Loucy (cell line): ENCODE data around the gene CNOT8.
A peak's percentile ranks its signal among the peaks of the same experiment; 100 is the strongest.

ENCODE experiments used
- H2AFZ ChIP-seq: fragments of 200-600 bp; sonication (generic); 2 replicates; pipeline ENCODE4 v1.6.0; 2016; ENCODE audit warnings: antibody characterized with exemption, mild to moderate bottlenecking, low read length, moderate library complexity
- H3F3A ChIP-seq: fragments of 200-600 bp; 2 replicates; pipeline ENCODE4 v1.6.0; 2016; ENCODE audit warnings: antibody characterized with exemption, low read depth, mild to moderate bottlenecking
- H3K27me3 ChIP-seq: fragments of 200-600 bp; sonication (generic); 2 replicates; pipeline ENCODE4 v1.6.1; 2014; ENCODE audit warnings: low read length, mild to moderate bottlenecking; ENCODE audit not compliant: insufficient read depth, poor library complexity, severe bottlenecking
- H3K36me3 ChIP-seq: fragments of 200-600 bp; sonication (generic); 2 replicates; pipeline ENCODE4 v1.6.1; 2016; ENCODE audit warnings: low read length; ENCODE audit not compliant: insufficient read depth
- H3K4me1 ChIP-seq: fragments of 200-600 bp; sonication (generic); 2 replicates; pipeline ENCODE4 v1.5.1; 2014; ENCODE audit warnings: low read length, mild to moderate bottlenecking; ENCODE audit not compliant: insufficient read depth, poor library complexity, severe bottlenecking
- H3K4me2 ChIP-seq: fragments of 200-600 bp; sonication (generic); 2 replicates; pipeline ENCODE4 v1.6.0; 2014; ENCODE audit warnings: antibody characterized with exemption, low read length, low read depth, mild to moderate bottlenecking; ENCODE audit not compliant: poor library complexity, severe bottlenecking
- H3K4me3 ChIP-seq: fragments of 200-600 bp; sonication (generic); 2 replicates; pipeline ENCODE4 v1.5.1; 2014; ENCODE audit warnings: low read length, mild to moderate bottlenecking, mixed read lengths; ENCODE audit not compliant: poor library complexity, severe bottlenecking
- H3K79me2 ChIP-seq: fragments of 200-600 bp; sonication (generic); 2 replicates; pipeline ENCODE4 v1.6.1; 2014; ENCODE audit warnings: low read length; ENCODE audit not compliant: insufficient read depth
- H3K9ac ChIP-seq: fragments of 200-600 bp; sonication (generic); 2 replicates; pipeline ENCODE4 v1.6.0; 2014; ENCODE audit warnings: mild to moderate bottlenecking, low read depth, low read length, moderate library complexity; ENCODE audit not compliant: poor library complexity, severe bottlenecking
- H3K9me2 ChIP-seq: fragments of 200-600 bp; sonication (generic); replicated peaks from 2 replicates; pipeline ENCODE4 v1.6.1; 2016; ENCODE audit warnings: low read depth, low read length, mixed read lengths
- H3K9me3 ChIP-seq: fragments of 200-600 bp; sonication (generic); 2 replicates; pipeline ENCODE4 v1.6.1; 2014; ENCODE audit warnings: mild to moderate bottlenecking, antibody characterized with exemption, low read length, low read depth; ENCODE audit not compliant: insufficient read depth
- H4K20me1 ChIP-seq: fragments of 200-600 bp; sonication (generic); 2 replicates; pipeline ENCODE4 v1.6.0; 2014; ENCODE audit warnings: antibody characterized with exemption, low read length, mild to moderate bottlenecking; ENCODE audit not compliant: insufficient read depth, poor library complexity, severe bottlenecking
- CTCF ChIP-seq: fragments of 200-600 bp; sonication (generic); conservative IDR thresholded peaks from 2 replicates; pipeline ENCODE4 v1.5.1; 2014; ENCODE audit warnings: mild to moderate bottlenecking, antibody characterized with exemption, low read length
- EZH2phosphoT487 ChIP-seq: fragments of 200-600 bp; IDR thresholded peaks from 2 replicates; pipeline ENCODE4 v1.6.1; 2018; ENCODE audit warnings: antibody characterized with exemption, mild to moderate bottlenecking, moderate library complexity, borderline replicate concordance

The CNOT8 gene

GRCh38 chr5:154862766-154863165 lies 4.3 kb downstream of the CNOT8 start:
- H3F3A ChIP-seq, result no peaks in the 10 kb centered on the region

GRCh38 chr5:154863291-154864080 lies 5.1 kb downstream of the CNOT8 start:
- Histone ChIP-seq H3K4me1 (no peaks in the 10 kb centered on the region), H3K4me2 (peak overlapping the region; percentile 88), H3K9me3 (no peaks in the 10 kb centered on the region), H3K9ac (peak overlapping the region; percentile 32), H3K36me3 (peaks cover 22% of the 10 kb centered on the region; the same call in 1 of the 2 replicates), H4K20me1 (peaks cover 52% of the 10 kb centered on the region), H3K4me3 (peak overlapping the region; percentile 32), H3K27me3 (no peaks in the 10 kb centered on the region), H3K79me2 (peaks cover 71% of the 10 kb centered on the region), H2AFZ (no peak overlapping the region), H3K9me2 (no peaks in the 10 kb centered on the region), H3F3A (no peaks in the 10 kb centered on the region)
- TF ChIP-seq EZH2phosphoT487, result no peak
- TF ChIP-seq CTCF, result no peak

More at GRCh38 chr5:154862766-154863165, 4.3 kb downstream of the CNOT8 start:
- peak overlapping the region; percentile 32 for H3K9ac ChIP-seq
- H3K36me3 ChIP-seq, result peaks cover 22% of the 10 kb centered on the region; the same call in 1 of the 2 replicates
- no peaks in the 10 kb centered on the region for H3K9me2 ChIP-seq
- no peak overlapping the region for H2AFZ ChIP-seq
- TF ChIP-seq EZH2phosphoT487 (no peak), CTCF (no peak)
- peaks cover 71% of the 10 kb centered on the region for H3K79me2 ChIP-seq
- H3K4me2 ChIP-seq, result peak overlapping the region; percentile 88
- H3K9me3 ChIP-seq, result no peaks in the 10 kb centered on the region
- H3K4me1 ChIP-seq, result no peaks in the 10 kb centered on the region
- H3K27me3 ChIP-seq, result no peaks in the 10 kb centered on the region
- peaks cover 52% of the 10 kb centered on the region for H4K20me1 ChIP-seq
- H3K4me3 ChIP-seq, result peak overlapping the region; percentile 46

GRCh38 chr5:154865466-154866184 lies 7.2 kb downstream of the CNOT8 start:
- Histone ChIP-seq H3K4me2 (no peak overlapping the region), H3K36me3 (peaks cover 27% of the 10 kb centered on the region; the same call in 1 of the 2 replicates), H3K4me1 (no peaks in the 10 kb centered on the region), H3K4me3 (no peak overlapping the region), H3F3A (no peaks in the 10 kb centered on the region), H3K9me3 (no peaks in the 10 kb centered on the region), H3K79me2 (peaks cover 51% of the 10 kb centered on the region), H3K27me3 (no peaks in the 10 kb centered on the region), H2AFZ (no peak overlapping the region), H3K9me2 (no peaks in the 10 kb centered on the region), H3K9ac (no peak overlapping the region), H4K20me1 (peaks cover 34% of the 10 kb centered on the region)
- TF ChIP-seq CTCF, result no peak
- no peak for TF ChIP-seq EZH2phosphoT487
